Effector memory CD8-positive, alpha-beta T cell (primary cell): ENCODE data around the gene CYBC1.
"Not testable (repeated sequence)": the region's sequence is repeated elsewhere in the genome, so short reads cannot be mapped to it uniquely, and the experiment has no call there.

Source experiments
- ATAC-seq: fragments of 150-1000 bp; cut with Tn5 transposase; replicated peaks from 2 replicates; pipeline ENCODE4 v1.10.0; 2021; ENCODE audit warnings: mild to moderate bottlenecking, moderate library complexity
- DNase-seq, 3 experiments: peaks; one replicate each; pipeline ENCODE4 v3.0.0; 2021
- H3K27ac Mint-ChIP-seq, 2 donors: one replicate each; pipeline ENCODE4 v1.8.0; 2022; ENCODE audit warnings: mild to moderate bottlenecking in 2 of 2, mixed read lengths in 2 of 2, moderate library complexity in 2 of 2
- H3K27me3 Mint-ChIP-seq, 2 donors: one replicate each; pipeline ENCODE4 v1.8.0; 2022; ENCODE audit warnings: mixed read lengths in 2 of 2
- H3K36me3 Mint-ChIP-seq: one replicate; pipeline ENCODE4 v1.8.0; 2022; ENCODE audit warnings: mild to moderate bottlenecking, moderate library complexity, mixed read lengths; ENCODE audit not compliant: insufficient read depth
- H3K4me1 Mint-ChIP-seq, 2 donors: one replicate each; pipeline ENCODE4 v1.8.0; 2022; ENCODE audit warnings: low read depth in 2 of 2, mixed read lengths in 2 of 2
- H3K4me3 Mint-ChIP-seq, 2 donors: one replicate each; pipeline ENCODE4 v1.8.0; 2022; ENCODE audit warnings: mild to moderate bottlenecking in 2 of 2, mixed read lengths in 2 of 2, moderate library complexity in 2 of 2
- H3K9me3 Mint-ChIP-seq, 2 donors: one replicate each; pipeline ENCODE4 v1.8.0; 2022; ENCODE audit warnings: mixed read lengths in 2 of 2

The CYBC1 gene

DNA sequence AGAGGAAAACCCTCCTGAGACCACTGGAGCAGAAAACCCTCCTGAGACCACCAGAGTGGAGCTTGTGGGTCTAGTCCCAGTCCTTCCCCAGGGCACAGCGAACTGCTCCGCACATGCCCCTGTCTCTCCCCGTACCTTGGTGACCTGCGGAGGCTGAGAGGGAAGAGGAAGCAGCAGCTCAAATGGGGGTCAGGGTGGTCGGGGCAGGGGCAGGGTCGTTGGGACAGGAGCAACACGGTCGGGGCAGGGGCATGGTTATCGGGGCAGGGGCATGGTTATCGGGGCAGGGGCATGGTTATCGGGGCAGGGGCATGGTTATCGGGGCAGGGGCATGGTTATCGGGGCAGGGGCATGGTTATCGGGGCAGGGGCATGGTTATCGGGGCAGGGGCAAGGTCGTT is 38.5 kb downstream of the CYBC1 start:
- ATAC-seq, H3K4me3 Mint-ChIP-seq, DNase-seq, H3K27ac Mint-ChIP-seq, H3K27me3 Mint-ChIP-seq, H3K9me3 Mint-ChIP-seq, H3K4me1 Mint-ChIP-seq: not testable (repeated sequence)
- H3K36me3 Mint-ChIP-seq, result peaks cover 11% of the 10 kb centered on the region

DNA sequence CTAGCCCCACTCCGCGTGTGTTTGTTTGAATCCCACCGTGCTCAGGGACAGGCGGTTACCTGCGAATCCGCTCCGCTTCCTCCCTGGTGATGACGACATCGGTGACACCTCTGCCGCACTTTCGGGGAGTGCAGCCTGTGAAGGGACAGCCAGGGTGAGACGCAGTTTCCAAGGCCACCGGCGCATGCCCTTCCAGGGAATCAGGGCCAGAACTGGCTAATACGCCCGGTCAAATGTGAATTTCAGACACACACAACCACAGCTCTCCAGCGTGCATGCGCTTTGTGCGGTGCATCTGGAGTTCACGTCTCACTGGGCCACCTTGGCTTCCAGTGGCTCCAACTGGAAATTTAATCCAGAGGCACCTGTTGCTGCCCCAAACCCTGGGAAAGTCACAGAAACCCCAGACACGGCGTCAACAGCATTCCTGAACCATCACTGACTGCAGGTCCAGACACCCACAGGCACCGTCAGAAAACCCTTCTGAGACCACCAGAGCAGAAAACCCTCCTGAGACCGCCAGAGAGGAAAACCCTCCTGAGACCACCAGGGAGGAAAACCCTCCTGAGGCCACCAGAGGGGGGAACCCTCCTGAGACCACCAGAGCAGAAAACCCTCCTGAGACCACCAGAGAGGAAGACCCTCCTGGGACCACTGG is 39.0 kb downstream of the CYBC1 start:
- peaks cover 7 to 10% of the 10 kb centered on the region in 2 donors for H3K4me1 Mint-ChIP-seq
- H3K4me3 Mint-ChIP-seq, result no peak overlapping the region
- peaks cover 11% of the 10 kb centered on the region for H3K36me3 Mint-ChIP-seq
- H3K27me3 Mint-ChIP-seq, result no peaks in the 10 kb centered on the region
- no peak overlapping the region for H3K27ac Mint-ChIP-seq
- ATAC-seq (no peak), DNase-seq (no peak)
- no peaks in the 10 kb centered on the region for H3K9me3 Mint-ChIP-seq

DNA sequence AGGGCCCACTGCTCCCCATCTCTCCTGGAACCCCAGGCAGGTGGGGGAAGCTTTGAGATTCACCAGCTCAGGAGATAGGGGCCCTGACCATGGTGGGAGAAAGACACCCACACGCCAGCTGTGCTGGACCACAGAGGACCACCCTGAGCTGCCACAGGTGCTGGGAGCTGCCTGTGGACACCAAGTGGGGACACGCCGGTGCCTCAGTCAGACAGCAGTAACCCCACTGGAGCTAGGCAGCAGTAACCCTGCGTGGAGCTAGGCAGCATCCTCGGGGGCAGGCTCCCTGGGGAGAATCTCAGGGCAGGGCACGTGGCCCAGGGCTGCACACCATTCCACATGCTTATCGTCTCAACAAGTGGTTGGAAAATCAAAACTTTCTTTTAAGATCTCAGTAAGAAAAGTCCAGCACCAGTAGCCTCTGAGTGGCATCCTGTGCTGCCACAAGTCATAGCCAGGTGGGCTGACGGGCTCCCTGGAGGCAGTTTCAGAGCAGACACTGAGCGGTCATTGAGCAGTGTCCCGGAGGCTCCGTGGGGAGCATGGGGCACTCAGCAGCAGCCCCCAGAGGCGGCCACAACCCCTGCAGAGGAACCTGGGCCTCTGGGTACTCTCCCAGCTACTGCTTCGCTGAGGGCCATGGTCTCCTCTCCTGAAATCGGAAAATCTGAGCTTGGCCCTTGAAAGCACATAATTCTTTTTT is 40.4 kb downstream of the CYBC1 start:
- DNase-seq (no peak), ATAC-seq (no peak)
- Mint-ChIP-seq H3K4me3 (no peak overlapping the region), H3K27me3 (no peaks in the 10 kb centered on the region), H3K36me3 (peaks cover 11% of the 10 kb centered on the region), H3K27ac (no peak overlapping the region), H3K4me1 (peaks cover 7 to 9% of the 10 kb centered on the region in 2 donors), H3K9me3 (no peaks in the 10 kb centered on the region)

DNA sequence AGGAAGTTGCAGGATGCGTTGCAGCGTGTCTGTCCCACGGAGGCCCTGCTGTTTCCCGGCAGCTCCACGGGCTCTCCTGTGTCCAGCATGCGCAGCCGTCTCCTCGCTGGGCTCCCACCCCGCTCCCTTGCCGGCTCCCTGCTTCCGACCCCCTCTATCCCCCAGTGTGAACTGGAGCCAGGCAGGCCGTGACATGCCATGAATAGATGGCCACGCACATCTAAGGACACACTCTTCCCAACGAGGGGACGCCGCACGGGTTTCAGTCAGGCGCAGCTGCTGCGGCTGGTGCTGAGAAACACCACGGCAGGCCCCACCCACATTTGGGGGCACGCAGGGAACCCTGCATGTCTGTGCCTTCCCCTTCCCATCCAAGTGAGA is 41.6 kb downstream of the CYBC1 start:
- Mint-ChIP-seq H3K36me3 (peaks cover 4% of the 10 kb centered on the region), H3K4me3 (no peak overlapping the region), H3K27me3 (no peaks in the 10 kb centered on the region), H3K27ac (no peak overlapping the region), H3K4me1 (peaks cover 0 to 3% of the 10 kb centered on the region in 2 donors), H3K9me3 (no peaks in the 10 kb centered on the region)
- DNase-seq (no peak), ATAC-seq (no peak)

DNA sequence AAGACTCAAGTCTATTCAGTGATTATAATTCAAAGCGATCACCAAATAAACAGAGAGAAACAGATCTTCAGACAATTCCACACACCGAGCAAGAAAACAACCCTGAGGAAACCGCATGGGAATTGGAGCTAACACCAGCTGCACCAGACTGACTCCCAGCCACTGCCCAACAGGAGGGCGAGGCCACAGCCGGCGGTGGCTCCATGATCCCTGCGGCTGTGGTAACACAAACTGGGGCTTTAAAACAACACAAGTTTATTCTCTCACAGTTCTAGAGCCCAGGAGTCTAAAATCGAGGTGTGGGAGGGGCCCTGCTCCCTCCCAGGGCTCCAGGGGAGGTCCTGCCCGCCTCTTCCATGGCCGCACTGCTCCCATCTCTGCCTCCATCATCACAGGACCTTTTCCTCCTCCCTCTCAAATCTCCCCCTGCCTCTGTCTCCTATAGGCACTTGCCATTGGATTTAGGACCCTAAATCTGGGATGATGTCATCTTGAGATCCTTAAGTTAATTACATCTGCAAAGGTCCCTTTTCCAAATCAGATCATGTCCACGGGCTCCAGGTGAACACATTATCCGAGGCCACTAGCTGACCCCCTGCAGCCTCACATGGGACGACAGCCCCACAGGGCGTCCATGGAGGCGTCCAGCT is 42.1 kb downstream of the CYBC1 start:
- Mint-ChIP-seq H3K27ac (no peak overlapping the region), H3K4me3 (no peak overlapping the region), H3K27me3 (no peaks in the 10 kb centered on the region), H3K36me3 (peaks cover 4% of the 10 kb centered on the region), H3K4me1 (peaks cover 0 to 3% of the 10 kb centered on the region in 2 donors), H3K9me3 (no peaks in the 10 kb centered on the region)
- DNase-seq, result no peak
- no peak for ATAC-seq

DNA sequence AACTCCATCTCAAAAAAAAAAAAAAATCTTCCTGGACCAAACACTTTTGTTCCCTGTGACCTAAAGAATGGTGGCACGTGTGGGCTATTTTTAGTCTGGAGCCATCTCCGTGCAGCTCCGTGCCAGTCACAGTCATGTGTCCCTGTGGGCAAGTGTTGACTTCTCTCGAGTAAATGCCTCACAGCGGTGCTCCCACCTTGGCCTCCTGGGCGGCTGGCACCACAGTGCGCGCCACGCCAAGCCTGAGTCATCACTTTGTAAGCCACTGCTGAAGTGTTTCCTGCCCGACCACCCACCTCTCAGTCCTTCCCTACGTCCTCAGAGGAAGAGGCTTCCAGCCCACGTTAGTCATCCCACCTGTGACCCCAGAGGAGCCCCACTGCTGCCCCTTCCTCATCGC is 43.3 kb downstream of the CYBC1 start:
- Mint-ChIP-seq H3K27ac (peak overlapping the region in 1 of 2 donors; percentile 38), H3K4me3 (no peak overlapping the region), H3K36me3 (peaks cover 4% of the 10 kb centered on the region), H3K4me1 (no peaks in the 10 kb centered on the region), H3K9me3 (no peaks in the 10 kb centered on the region), H3K27me3 (no peaks in the 10 kb centered on the region)
- DNase-seq (no peak), ATAC-seq (no peak)

DNA sequence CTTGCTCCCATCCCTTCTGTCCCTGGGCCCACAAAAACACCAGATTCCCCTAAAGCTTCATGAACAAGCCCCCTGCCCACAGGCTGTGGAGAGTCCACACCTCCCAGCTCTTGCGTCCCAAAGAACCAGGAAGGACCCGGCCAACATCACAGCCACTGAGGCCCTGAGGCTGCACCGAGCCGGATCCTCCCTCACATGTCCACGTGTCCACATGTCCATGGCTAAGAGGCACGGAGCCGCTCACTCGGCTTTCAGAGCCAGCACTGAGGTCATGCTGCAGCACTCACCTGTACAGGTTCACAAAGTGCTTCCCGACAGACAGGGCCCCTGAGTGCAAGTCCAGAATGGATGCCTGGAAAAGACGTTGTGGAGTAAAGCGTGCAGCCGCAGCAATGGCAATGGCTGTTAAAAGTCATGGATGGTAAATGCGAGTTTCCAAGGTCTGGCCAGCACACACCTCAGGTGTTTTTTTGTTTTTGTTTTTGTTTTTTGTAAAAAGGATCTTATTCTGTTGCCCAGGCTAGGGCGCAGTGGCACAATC is 44.4 kb downstream of the CYBC1 start:
- H3K27me3 Mint-ChIP-seq, result no peaks in the 10 kb centered on the region
- H3K4me3 Mint-ChIP-seq, result no peak overlapping the region
- peaks cover 4% of the 10 kb centered on the region for H3K36me3 Mint-ChIP-seq
- peaks cover 0 to 3% of the 10 kb centered on the region in 2 donors for H3K4me1 Mint-ChIP-seq
- no peak for ATAC-seq
- no peak overlapping the region for H3K27ac Mint-ChIP-seq
- DNase-seq, result no peak
- H3K9me3 Mint-ChIP-seq, result no peaks in the 10 kb centered on the region

DNA sequence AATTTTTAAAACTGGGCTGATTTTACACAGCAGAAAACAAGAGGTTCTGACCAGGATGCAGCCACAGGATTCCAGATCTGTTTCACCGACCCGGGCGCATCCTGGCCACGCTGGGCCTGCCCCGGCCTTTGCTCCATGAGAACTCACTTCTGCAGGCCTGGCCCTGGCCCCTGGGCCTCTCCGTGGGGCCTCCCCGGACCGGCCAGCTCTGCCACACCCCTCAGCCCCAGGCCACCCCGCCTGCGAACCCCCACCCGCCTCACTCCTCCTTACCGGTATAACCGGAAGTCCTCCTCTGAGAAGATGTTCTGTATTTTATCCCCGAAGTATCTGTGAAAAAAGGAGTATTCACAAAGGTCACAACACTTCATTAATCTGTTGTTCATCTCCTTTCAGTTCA is 45.5 kb downstream of the CYBC1 start:
- H3K27ac Mint-ChIP-seq, result no peak overlapping the region
- ATAC-seq (no peak), DNase-seq (no peak)
- peaks cover 4 to 12% of the 10 kb centered on the region in 2 donors for H3K4me1 Mint-ChIP-seq
- no peaks in the 10 kb centered on the region for H3K27me3 Mint-ChIP-seq
- no peaks in the 10 kb centered on the region for H3K9me3 Mint-ChIP-seq
- H3K4me3 Mint-ChIP-seq, result no peak overlapping the region
- peaks cover 4% of the 10 kb centered on the region for H3K36me3 Mint-ChIP-seq

DNA sequence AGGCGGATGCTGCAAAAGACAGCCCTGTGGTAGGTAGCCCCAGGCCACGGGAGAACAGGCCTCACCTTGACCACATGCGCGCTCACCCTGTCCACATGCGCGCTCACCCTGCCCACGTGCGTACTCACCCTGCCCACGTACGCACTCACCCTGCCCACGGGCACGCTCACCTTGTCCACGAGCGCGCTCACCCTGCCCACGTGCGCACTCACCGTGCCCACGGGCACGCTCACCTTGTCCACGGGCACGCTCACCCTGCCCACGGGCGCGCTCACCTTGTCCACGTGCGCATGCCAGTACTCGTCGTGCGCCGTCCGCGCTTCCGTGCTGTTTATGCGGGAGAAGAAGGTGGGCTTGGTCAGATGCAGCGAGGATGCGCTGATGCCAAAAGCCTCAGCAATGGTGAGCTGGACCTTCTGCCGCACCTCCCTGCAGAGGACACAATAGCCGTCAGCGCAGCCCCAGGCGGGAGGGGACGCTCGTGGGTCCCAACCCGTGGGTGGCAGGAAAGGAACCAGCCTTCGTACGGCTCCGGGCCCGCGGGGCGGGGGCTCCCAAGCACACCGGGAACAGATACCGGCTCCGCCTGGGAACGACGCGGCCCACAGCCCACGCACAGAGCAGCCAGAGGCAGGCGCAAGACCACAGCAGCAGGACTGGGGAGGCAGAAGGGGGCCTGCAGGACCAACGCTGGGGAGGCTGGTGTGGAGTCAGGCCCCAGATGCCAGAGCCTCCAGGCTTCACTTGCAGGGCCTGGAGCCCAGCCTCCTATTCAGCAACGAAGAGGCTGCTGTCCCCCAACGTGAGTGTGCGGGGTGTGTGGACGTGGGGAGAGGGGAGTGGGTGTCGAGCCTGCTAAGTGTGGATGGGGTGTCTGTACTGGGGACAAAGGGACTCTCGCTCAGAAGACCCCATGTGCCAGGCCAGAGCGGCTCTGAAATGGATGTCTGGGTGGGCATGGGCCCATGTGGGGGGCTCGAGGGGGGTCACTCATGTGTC is 46.6 kb downstream of the CYBC1 start:
- DNase-seq (no peak), ATAC-seq (no peak)
- Mint-ChIP-seq H3K27me3 (no peaks in the 10 kb centered on the region), H3K27ac (no peak overlapping the region), H3K36me3 (peaks cover under 1% of the 10 kb centered on the region), H3K9me3 (no peaks in the 10 kb centered on the region), H3K4me3 (no peak overlapping the region), H3K4me1 (peaks cover 4 to 12% of the 10 kb centered on the region in 2 donors)

DNA sequence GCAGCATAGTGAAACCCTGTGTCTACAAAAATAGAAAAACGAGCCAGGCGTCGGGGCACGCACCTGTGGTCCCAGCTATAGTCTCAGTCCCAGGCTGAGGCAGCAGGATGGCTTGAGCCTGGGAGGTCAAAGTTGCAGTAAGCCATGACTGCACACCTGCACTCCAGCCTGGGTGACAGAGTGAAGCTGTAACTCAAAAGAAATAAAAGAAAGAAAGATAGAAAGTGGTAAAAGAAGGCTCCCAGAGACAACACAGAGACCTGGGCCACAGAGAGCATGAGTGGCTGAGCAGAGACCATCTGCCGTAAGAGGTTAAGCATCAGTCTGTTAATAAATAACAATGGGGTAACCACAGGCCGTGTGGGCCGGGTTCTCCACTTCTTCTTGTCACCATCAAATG is 47.7 kb downstream of the CYBC1 start:
- DNase-seq, result no peak
- no peak for ATAC-seq
- H3K36me3 Mint-ChIP-seq, result no peaks in the 10 kb centered on the region

DNA sequence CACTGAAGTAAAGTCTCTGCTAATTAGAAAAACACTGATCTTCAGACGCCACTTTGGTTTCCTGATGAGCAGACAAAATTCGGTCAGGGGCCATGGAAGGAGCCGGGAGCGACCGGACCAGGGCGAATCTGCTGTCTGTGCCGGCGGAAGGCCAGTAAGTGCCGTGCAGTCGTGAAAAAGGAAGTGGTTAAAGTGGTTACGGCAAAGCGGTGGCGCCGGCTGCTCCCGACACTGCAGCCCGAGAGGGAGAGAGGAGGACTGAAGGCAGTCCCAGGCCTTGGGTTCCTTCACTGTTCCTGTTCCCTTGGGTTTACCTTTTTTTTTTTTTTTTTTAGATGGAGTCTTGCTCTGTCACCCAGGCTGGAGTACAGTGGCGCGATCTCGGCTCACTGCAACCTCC is 49.7 kb downstream of the CYBC1 start:
- DNase-seq (peak; percentile 23 to 33 (median 31)), ATAC-seq (peak; percentile 92)
- H3K27ac Mint-ChIP-seq, result peak overlapping the region; percentile 84 to 86
- H3K4me3 Mint-ChIP-seq, result peak overlapping the region; percentile 75 to 87
- peaks cover 7 to 12% of the 10 kb centered on the region in 2 donors for H3K4me1 Mint-ChIP-seq
- H3K27me3 Mint-ChIP-seq, result no peaks in the 10 kb centered on the region
- no peaks in the 10 kb centered on the region for H3K9me3 Mint-ChIP-seq
- no peaks in the 10 kb centered on the region for H3K36me3 Mint-ChIP-seq

More for the DNA sequence above, 47.7 kb downstream of the CYBC1 start:
- Mint-ChIP-seq H3K9me3 (no peaks in the 10 kb centered on the region), H3K4me3 (no peak overlapping the region), H3K4me1 (peaks cover 4 to 12% of the 10 kb centered on the region in 2 donors), H3K27me3 (no peaks in the 10 kb centered on the region), H3K27ac (no peak overlapping the region)

DNA sequence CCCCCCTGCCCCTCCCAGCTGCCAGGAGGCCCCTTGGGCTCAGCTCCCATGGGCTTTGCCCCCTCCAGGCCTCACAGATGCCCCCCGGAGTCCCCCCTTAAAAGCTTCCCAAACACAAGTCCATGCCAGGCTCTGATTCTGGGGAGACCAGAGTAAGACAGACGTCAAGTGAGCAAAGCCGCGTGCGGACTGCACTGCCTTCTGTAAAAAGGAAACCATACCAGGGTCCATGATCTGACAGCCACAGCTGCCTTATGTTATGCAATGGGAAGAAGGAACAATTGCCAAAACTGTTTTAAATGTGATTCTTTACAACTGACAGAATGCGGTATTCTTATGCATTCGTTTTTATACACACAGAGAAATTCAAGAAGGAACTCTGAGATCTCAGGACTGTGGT is 50.3 kb downstream of the CYBC1 start:
- Mint-ChIP-seq H3K27ac (peak overlapping the region in 1 of 2 donors; percentile 84), H3K27me3 (no peaks in the 10 kb centered on the region), H3K9me3 (no peaks in the 10 kb centered on the region), H3K36me3 (no peaks in the 10 kb centered on the region), H3K4me1 (peaks cover 7 to 12% of the 10 kb centered on the region in 2 donors), H3K4me3 (peak overlapping the region in 1 of 2 donors; percentile 87)
- DNase-seq (no peak), ATAC-seq (no peak)

DNA sequence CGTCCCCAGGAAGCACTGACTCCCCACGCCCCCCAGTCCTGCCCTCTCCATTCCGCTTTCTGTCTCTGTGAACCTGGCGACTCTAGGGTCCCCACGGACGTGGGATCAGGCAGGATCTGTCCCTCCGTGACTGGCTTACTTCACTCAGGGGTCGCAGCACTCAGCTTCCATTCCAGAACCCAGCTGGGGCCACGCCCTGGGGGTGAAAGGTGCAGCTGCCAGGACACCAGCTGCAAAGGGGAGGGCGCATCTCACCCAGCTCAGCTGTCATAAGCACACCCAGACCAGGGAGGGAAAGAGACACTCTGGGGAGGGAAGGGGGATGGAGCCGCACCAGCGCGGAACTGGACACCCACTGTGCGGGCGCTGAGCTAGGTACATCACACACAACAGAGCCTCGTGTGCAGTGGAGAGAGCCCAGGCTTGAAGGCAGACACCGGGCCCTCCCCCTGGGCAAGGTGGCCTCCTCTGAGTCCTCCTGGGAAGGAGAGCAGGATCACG is 50.9 kb downstream of the CYBC1 start:
- no peaks in the 10 kb centered on the region for H3K9me3 Mint-ChIP-seq
- H3K4me3 Mint-ChIP-seq, result no peak overlapping the region
- H3K36me3 Mint-ChIP-seq, result no peaks in the 10 kb centered on the region
- H3K27ac Mint-ChIP-seq, result no peak overlapping the region
- DNase-seq, result no peak
- H3K4me1 Mint-ChIP-seq, result peaks cover 7 to 12% of the 10 kb centered on the region in 2 donors
- no peaks in the 10 kb centered on the region for H3K27me3 Mint-ChIP-seq
- ATAC-seq, result no peak
